SK-N-SH treated with all-trans-retinoic acid at 6 μM for 48 hours (cell line): ENCODE data around the gene SMIM5.

Experiments
- ARNTL ChIP-seq: fragments of 450-650 bp; formaldehyde crosslinking; IDR thresholded peaks from 2 replicates; pipeline ENCODE4 v1.5.0; 2020; ENCODE audit warnings: low read depth, mild to moderate bottlenecking, moderate library complexity, borderline replicate concordance
- CREB5 ChIP-seq: fragments of 250-450 bp; sonication (Bioruptor Pico); IDR thresholded peaks from 2 replicates; pipeline ENCODE4 v1.5.1; 2020; ENCODE audit warnings: low read depth, mild to moderate bottlenecking, moderate library complexity
- ZNF70 ChIP-seq: fragments of 450-650 bp; formaldehyde crosslinking; IDR thresholded peaks from 2 replicates; pipeline ENCODE4 v1.5.0; 2020; ENCODE audit warnings: mild to moderate bottlenecking, moderate library complexity

GRCh38 chr17:75650874-75651273, 17.6 kb downstream of the SMIM5 start:
- TF ChIP-seq CREB5 (CRISPR knock-in tag) (no peak), ZNF70 (CRISPR knock-in tag) (no peak), ARNTL (no peak)
